ENCODE results near the gene SLC2A1.

SLC2A1 gene

GRCh38 chr1:42961312-42962091 lies 2.8 kb upstream of the SLC2A1 start:
- in situ Hi-C loops (cut with MboI; ENCODE audit: low sequenced_read_pairs) = no loop called here

- in situ Hi-C loops (cut with MboI; ENCODE audit: low sequenced_read_pairs) = no loop called here
These were observed 2.1 kb upstream of the SLC2A1 start for GRCh38 chr1:42960566-42961311.

- in situ Hi-C loops (cut with MboI; ENCODE audit: low sequenced_read_pairs) = no loop called here
These were observed 1.4 kb upstream of the SLC2A1 start for GRCh38 chr1:42960122-42960390.

GRCh38 chr1:42957880-42958487 lies 684 bp downstream of the SLC2A1 start:
- in situ Hi-C loops (cut with MboI; ENCODE audit: low sequenced_read_pairs) = no loop called here

GRCh38 chr1:42957229-42957879 lies 1.3 kb downstream of the SLC2A1 start:
- in situ Hi-C loops (cut with MboI; ENCODE audit: low sequenced_read_pairs) = no loop called here

- in situ Hi-C loops (cut with MboI; ENCODE audit: low sequenced_read_pairs) = no loop called here
These were observed 1.9 kb downstream of the SLC2A1 start for GRCh38 chr1:42956739-42957138.

- in situ Hi-C loops (cut with MboI; ENCODE audit: low sequenced_read_pairs) = no loop called here
These were observed 3.2 kb downstream of the SLC2A1 start for GRCh38 chr1:42955311-42956063.

- in situ Hi-C loops (cut with MboI; ENCODE audit: low sequenced_read_pairs) = no loop called here
These were observed 5.2 kb downstream of the SLC2A1 start for GRCh38 chr1:42953182-42954180.

GRCh38 chr1:42952303-42953001 lies 6.2 kb downstream of the SLC2A1 start:
- in situ Hi-C loops (cut with MboI; ENCODE audit: low sequenced_read_pairs) = no loop called here

GRCh38 chr1:42951588-42951987 lies 7.1 kb downstream of the SLC2A1 start:
- in situ Hi-C loops (cut with MboI; ENCODE audit: low sequenced_read_pairs) = no loop called here

- in situ Hi-C loops (cut with MboI; ENCODE audit: low sequenced_read_pairs) = no loop called here
These were observed 8.6 kb downstream of the SLC2A1 start for GRCh38 chr1:42950116-42950481.

GRCh38 chr1:42949312-42950115 lies 9.2 kb downstream of the SLC2A1 start:
- in situ Hi-C loops (cut with MboI; ENCODE audit: low sequenced_read_pairs) = no loop called here

- in situ Hi-C loops (cut with MboI; ENCODE audit: low sequenced_read_pairs) = no loop called here
These were observed 10.5 kb downstream of the SLC2A1 start for GRCh38 chr1:42947965-42948732.

- in situ Hi-C loops (cut with MboI; ENCODE audit: low sequenced_read_pairs) = no loop called here
These were observed 11.6 kb downstream of the SLC2A1 start for GRCh38 chr1:42947117-42947516.

- in situ Hi-C loops (cut with MboI; ENCODE audit: low sequenced_read_pairs) = no loop called here
These were observed 12.4 kb downstream of the SLC2A1 start for GRCh38 chr1:42946120-42946898.

GRCh38 chr1:42945164-42945563 lies 13.5 kb downstream of the SLC2A1 start:
- in situ Hi-C loops (cut with MboI; ENCODE audit: low sequenced_read_pairs) = no loop called here

Measured in hTERT RPE-1 (cell line).